ENCODE measurements around the gene CFAP77.

CFAP77 gene

GRCh38 chr9:132486706-132487350 is 76.8 kb downstream of the CFAP77 start:
- H3K9me3 ChIP-seq (ENCODE audit: severe bottlenecking): no peaks in the 10 kb centered on the region

GRCh38 chr9:132487351-132487791 is 77.4 kb downstream of the CFAP77 start:
- Histone ChIP-seq H3K27me3 (ENCODE audit: insufficient read depth, low read depth, severe bottlenecking) (no peaks in the 10 kb centered on the region), H3K36me3 (no peaks in the 10 kb centered on the region), H3K4me3 (ENCODE audit: low read depth, low read length) (no peak overlapping the region), H3K9me3 (ENCODE audit: severe bottlenecking) (no peaks in the 10 kb centered on the region), H3K27ac (no peak overlapping the region)
- DNase-seq: no peak
- no peak for TF ChIP-seq CTCF (IDR thresholded peaks at IDR 0.05; ENCODE audit: low read depth, low read length)

More at GRCh38 chr9:132486706-132487350, 76.8 kb downstream of the CFAP77 start:
- no peaks in the 10 kb centered on the region for H3K27me3 ChIP-seq (ENCODE audit: insufficient read depth, low read depth, severe bottlenecking)
- TF ChIP-seq CTCF (IDR thresholded peaks at IDR 0.05; ENCODE audit: low read depth, low read length): no peak
- no peaks in the 10 kb centered on the region for H3K36me3 ChIP-seq
- H3K27ac ChIP-seq: no peak overlapping the region; the same call in 1 of the 2 replicates
- peak; percentile 85 for DNase-seq
- peak overlapping the region; percentile 29 for H3K4me3 ChIP-seq (ENCODE audit: low read depth, low read length)

- peaks cover 3% of the 10 kb centered on the region for H3K9me3 ChIP-seq (ENCODE audit: severe bottlenecking)
- no peak overlapping the region for H3K27ac ChIP-seq
- DNase-seq: no peak
- no peaks in the 10 kb centered on the region for H3K27me3 ChIP-seq (ENCODE audit: insufficient read depth, low read depth, severe bottlenecking)
- H3K4me3 ChIP-seq (ENCODE audit: low read depth, low read length): no peak overlapping the region
- no peaks in the 10 kb centered on the region for H3K36me3 ChIP-seq
- no peak for TF ChIP-seq CTCF (IDR thresholded peaks at IDR 0.05; ENCODE audit: low read depth, low read length)
Measured at GRCh38 chr9:132487980-132488535, 78.0 kb downstream of the CFAP77 start.

GRCh38 chr9:132488626-132489025 is 78.6 kb downstream of the CFAP77 start:
- DNase-seq: no peak
- peaks cover 7% of the 10 kb centered on the region for H3K9me3 ChIP-seq (ENCODE audit: severe bottlenecking)
- no peaks in the 10 kb centered on the region for H3K27me3 ChIP-seq (ENCODE audit: insufficient read depth, low read depth, severe bottlenecking)

GRCh38 chr9:132489536-132489935 is 79.5 kb downstream of the CFAP77 start:
- H3K27me3 ChIP-seq (ENCODE audit: insufficient read depth, low read depth, severe bottlenecking): no peaks in the 10 kb centered on the region
- DNase-seq: no peak
- peaks cover 16% of the 10 kb centered on the region for H3K9me3 ChIP-seq (ENCODE audit: severe bottlenecking)
- H3K36me3 ChIP-seq: no peaks in the 10 kb centered on the region
- no peak overlapping the region for H3K27ac ChIP-seq
- no peak for TF ChIP-seq CTCF (IDR thresholded peaks at IDR 0.05; ENCODE audit: low read depth, low read length)
- H3K4me3 ChIP-seq (ENCODE audit: low read depth, low read length): no peak overlapping the region

More at GRCh38 chr9:132488626-132489025, 78.6 kb downstream of the CFAP77 start:
- Histone ChIP-seq H3K4me3 (ENCODE audit: low read depth, low read length) (no peak overlapping the region), H3K36me3 (no peaks in the 10 kb centered on the region), H3K27ac (no peak overlapping the region)
- TF ChIP-seq CTCF (IDR thresholded peaks at IDR 0.05; ENCODE audit: low read depth, low read length): no peak

All from WERI-Rb-1 (cell line).